Loucy (cell line): Measurements from ENCODE around the gene SEMA6B.

Experiments used
- EZH2phosphoT487 ChIP-seq: fragments of 200-600 bp; IDR thresholded peaks from 2 replicates; pipeline ENCODE4 v1.6.1; 2018; ENCODE audit warnings: antibody characterized with exemption, mild to moderate bottlenecking, moderate library complexity, borderline replicate concordance
- TF ChIP-seq, protein P1 (sequence below): fragments of 200-600 bp; sonication (generic); conservative IDR thresholded peaks from 2 replicates; pipeline ENCODE4 v1.5.1; 2014; ENCODE audit warnings: mild to moderate bottlenecking, antibody characterized with exemption, low read length

DNA sequence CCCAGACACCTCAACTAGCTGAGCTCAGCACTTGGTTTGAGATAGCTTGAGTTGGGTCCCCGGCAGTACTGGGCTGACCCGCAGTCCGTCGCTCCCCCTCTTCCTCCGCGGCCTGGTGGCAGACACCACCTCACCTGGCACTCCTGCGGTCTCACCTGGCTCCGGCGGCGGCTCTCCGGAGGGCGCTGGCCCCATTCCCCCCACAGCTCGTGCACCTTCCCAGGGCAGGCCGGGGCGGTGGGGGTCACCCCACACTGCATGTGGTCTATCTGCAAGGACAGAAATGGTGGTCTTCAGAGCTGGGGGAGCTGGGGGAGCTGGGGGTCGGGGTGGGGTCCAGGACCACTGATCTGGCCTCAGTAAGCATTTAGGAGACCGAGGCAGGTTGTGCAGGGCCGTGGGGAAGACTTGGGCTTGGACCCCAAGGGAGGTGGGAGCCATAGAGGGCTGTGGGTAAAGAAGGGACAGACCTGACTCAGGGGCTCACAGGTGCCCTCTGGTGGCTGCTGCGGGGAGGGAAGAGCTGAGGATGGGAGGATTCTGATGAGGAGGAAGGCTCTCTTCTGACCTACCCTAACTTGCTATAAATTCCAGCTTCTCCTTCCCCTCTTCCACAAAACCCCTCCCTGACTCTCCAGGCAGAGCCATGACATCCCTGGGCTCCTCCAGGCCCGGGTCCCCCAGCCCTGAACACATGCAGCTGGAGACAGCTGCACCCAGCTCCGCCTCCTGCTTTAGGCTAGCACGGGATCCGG lies 34.5 kb downstream of the SEMA6B start:
- TF ChIP-seq, protein P1, sequence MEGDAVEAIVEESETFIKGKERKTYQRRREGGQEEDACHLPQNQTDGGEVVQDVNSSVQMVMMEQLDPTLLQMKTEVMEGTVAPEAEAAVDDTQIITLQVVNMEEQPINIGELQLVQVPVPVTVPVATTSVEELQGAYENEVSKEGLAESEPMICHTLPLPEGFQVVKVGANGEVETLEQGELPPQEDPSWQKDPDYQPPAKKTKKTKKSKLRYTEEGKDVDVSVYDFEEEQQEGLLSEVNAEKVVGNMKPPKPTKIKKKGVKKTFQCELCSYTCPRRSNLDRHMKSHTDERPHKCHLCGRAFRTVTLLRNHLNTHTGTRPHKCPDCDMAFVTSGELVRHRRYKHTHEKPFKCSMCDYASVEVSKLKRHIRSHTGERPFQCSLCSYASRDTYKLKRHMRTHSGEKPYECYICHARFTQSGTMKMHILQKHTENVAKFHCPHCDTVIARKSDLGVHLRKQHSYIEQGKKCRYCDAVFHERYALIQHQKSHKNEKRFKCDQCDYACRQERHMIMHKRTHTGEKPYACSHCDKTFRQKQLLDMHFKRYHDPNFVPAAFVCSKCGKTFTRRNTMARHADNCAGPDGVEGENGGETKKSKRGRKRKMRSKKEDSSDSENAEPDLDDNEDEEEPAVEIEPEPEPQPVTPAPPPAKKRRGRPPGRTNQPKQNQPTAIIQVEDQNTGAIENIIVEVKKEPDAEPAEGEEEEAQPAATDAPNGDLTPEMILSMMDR = peak; percentile 71
- no peak for TF ChIP-seq EZH2phosphoT487
